Measurements from ENCODE around the gene PDX1.

PDX1 gene

DNA sequence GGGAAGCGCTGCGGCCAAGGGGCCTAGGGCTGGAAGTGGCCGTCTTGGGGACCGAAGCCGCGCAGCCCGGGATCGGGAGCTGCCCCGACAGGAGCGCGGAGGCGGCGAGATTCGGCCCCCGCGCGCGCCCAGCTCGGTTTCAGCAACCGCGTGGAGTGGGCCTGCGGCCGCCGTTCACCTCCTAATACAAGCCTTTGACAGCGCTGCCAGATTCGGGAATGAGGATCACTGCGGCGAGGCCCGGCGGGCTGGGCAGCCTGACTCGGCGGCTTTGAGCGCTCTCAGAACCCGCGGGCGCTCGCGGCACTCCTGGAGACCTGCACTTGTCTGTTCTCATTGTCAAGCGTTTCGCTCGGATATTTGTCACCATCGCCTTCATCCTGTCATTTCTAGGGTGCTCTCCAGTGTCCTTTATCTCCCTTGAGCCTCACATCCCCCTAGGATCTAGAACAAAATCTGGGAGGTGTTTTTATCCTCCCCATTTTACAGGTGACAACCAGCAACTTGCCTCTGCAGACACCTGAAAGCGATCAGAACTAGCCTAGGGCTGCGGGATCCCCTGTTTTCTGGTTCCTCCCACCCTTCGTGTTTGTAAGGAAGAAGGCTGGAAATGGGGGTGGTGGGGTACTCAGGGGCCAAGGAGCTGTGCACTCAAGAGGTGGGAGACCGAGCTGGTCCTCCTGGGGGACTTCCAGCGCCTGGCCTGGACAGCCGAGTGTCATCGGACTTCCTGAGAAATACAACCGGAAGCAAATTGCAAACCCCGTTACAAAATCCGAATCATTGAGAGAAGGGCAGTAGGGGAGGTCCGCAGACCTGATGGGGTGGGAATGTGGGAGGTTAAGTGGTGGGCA lies 50.8 kb downstream of the PDX1 start:
- Histone ChIP-seq H2BK5ac (ENCODE audit: low read length) (no peak overlapping the region), H2BK15ac (replicated peaks; ENCODE audit: low read depth) (no peak overlapping the region), H3K9ac (ENCODE audit: low read length) (no peak overlapping the region), H4K5ac (ENCODE audit: low read length) (no peak overlapping the region), H3K4ac (ENCODE audit: low read depth, low read length) (no peak overlapping the region), H3K18ac (ENCODE audit: low read length) (no peak overlapping the region), H3K23ac (ENCODE audit: low read length) (peak overlapping the region; percentile 9), H3K27ac (ENCODE audit: low read depth, low read length) (no peak overlapping the region), H3K56ac (ENCODE audit: low read length) (peak overlapping the region; percentile 65), H3K27me3 (ENCODE audit: insufficient read depth, low read length, poor library complexity) (peaks cover 62% of the 10 kb centered on the region), H3K36me3 (ENCODE audit: control insufficient read depth, insufficient read depth, low read length) (no peaks in the 10 kb centered on the region), H4K8ac (ENCODE audit: low read depth, low read length) (no peak overlapping the region), H3K4me2 (ENCODE audit: low read length) (peak overlapping the region; percentile 35), H3K79me1 (ENCODE audit: low read length) (no peaks in the 10 kb centered on the region), H2AK5ac (ENCODE audit: low read length) (no peak overlapping the region), H3K4me3 (ENCODE audit: low read length) (no peak overlapping the region), H3K4me1 (ENCODE audit: control insufficient read depth, low read depth, low read length) (peaks cover 7% of the 10 kb centered on the region), H3K79me2 (ENCODE audit: control insufficient read depth, insufficient read depth, low read length) (no peaks in the 10 kb centered on the region), H2BK120ac (ENCODE audit: low read depth, low read length) (no peak overlapping the region)
- WGBS (ENCODE audit: extremely low coverage, insufficient coverage, low lambda C conversion rate): no CpG with 5 or more reads among the region's 53 CpGs
- DNase-seq: peak; percentile 35

DNA sequence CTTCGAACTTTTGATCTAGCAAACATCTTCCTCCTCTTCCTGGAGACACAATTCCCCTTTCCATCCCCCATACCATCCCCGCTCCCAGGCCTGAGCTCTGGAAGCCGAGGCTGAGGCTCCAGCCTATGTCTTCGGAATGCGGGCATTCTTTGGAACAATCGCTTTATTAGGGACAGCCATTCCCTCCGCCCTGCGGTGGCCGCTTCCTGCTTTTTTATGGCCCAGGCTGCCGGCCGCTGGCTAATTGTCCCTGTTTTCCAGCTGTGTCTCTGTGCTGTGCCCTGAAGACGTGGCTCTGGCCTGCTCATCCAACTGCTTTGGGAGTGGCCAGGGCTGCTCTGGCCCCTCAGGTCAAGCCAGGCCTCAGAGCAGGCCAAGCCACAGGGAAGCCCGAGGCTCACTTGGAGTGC lies 51.4 kb downstream of the PDX1 start:
- peak overlapping the region; percentile 65 for H3K56ac ChIP-seq (ENCODE audit: low read length)

DNA sequence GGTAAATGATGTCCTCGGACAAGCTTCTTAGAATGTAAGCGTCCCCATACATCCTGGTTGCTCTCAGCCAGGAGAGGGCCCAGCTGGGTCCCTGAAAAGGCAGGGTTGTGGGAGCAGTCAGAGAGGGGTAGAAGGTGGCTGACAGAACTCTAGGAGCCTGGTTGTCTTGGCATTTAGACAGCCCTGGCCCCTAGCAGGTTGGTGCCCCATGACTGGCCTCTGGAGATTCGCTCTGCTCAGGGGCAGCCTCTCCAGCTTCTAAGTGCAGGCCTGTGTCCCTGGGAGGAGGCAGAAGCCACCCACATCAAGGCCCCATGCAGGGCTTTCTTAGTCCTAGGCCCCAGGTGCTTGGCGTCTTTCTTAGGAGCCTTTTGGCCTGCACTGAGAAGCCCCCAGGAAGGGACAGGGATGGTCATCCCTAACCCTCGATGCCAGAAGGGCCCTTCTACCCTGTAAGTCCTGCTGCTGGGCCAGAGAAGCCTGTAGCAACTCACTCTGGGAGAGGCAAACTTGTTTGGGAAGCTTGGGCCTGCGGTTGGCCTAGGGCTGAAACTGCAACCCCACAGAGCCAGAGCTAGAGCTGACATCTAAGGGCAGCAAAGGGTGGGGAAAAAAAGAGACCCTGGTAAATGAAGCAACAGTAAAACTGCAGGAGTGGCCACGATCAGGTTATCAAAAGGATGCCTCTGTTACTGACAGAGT lies 52.1 kb downstream of the PDX1 start:
- Histone ChIP-seq H4K8ac (ENCODE audit: low read depth, low read length) (no peak overlapping the region), H2AK5ac (ENCODE audit: low read length) (no peak overlapping the region), H2BK5ac (ENCODE audit: low read length) (no peak overlapping the region), H3K18ac (ENCODE audit: low read length) (no peak overlapping the region), H3K4me1 (ENCODE audit: control insufficient read depth, low read depth, low read length) (peaks cover 7% of the 10 kb centered on the region), H2BK15ac (replicated peaks; ENCODE audit: low read depth) (no peak overlapping the region), H3K27ac (ENCODE audit: low read depth, low read length) (no peak overlapping the region), H3K4me2 (ENCODE audit: low read length) (no peak overlapping the region), H3K36me3 (ENCODE audit: control insufficient read depth, insufficient read depth, low read length) (no peaks in the 10 kb centered on the region), H3K27me3 (ENCODE audit: insufficient read depth, low read length, poor library complexity) (peaks cover 75% of the 10 kb centered on the region), H3K56ac (ENCODE audit: low read length) (peak overlapping the region; percentile 65), H3K23ac (ENCODE audit: low read length) (peak overlapping the region; percentile 3), H3K79me1 (ENCODE audit: low read length) (no peaks in the 10 kb centered on the region), H2BK120ac (ENCODE audit: low read depth, low read length) (no peak overlapping the region), H3K4me3 (ENCODE audit: low read length) (no peak overlapping the region), H3K9ac (ENCODE audit: low read length) (peak overlapping the region; percentile 24), H3K79me2 (ENCODE audit: control insufficient read depth, insufficient read depth, low read length) (no peaks in the 10 kb centered on the region), H4K5ac (ENCODE audit: low read length) (no peak overlapping the region), H3K4ac (ENCODE audit: low read depth, low read length) (no peak overlapping the region)
- WGBS (ENCODE audit: extremely low coverage, insufficient coverage, low lambda C conversion rate): no CpG with 5 or more reads among the region's 7 CpGs
- no peak for DNase-seq

More for the DNA sequence above, 51.4 kb downstream of the PDX1 start:
- Histone ChIP-seq H3K79me1 (ENCODE audit: low read length) (no peaks in the 10 kb centered on the region), H3K27ac (ENCODE audit: low read depth, low read length) (no peak overlapping the region), H2BK5ac (ENCODE audit: low read length) (no peak overlapping the region), H4K8ac (ENCODE audit: low read depth, low read length) (no peak overlapping the region), H4K5ac (ENCODE audit: low read length) (no peak overlapping the region), H3K79me2 (ENCODE audit: control insufficient read depth, insufficient read depth, low read length) (no peaks in the 10 kb centered on the region), H3K9ac (ENCODE audit: low read length) (peak overlapping the region; percentile 24), H3K4me2 (ENCODE audit: low read length) (peak overlapping the region; percentile 35), H3K23ac (ENCODE audit: low read length) (no peak overlapping the region), H3K4me1 (ENCODE audit: control insufficient read depth, low read depth, low read length) (peaks cover 7% of the 10 kb centered on the region), H2BK120ac (ENCODE audit: low read depth, low read length) (no peak overlapping the region), H3K4ac (ENCODE audit: low read depth, low read length) (no peak overlapping the region), H3K18ac (ENCODE audit: low read length) (no peak overlapping the region), H3K4me3 (ENCODE audit: low read length) (no peak overlapping the region), H3K36me3 (ENCODE audit: control insufficient read depth, insufficient read depth, low read length) (no peaks in the 10 kb centered on the region), H2AK5ac (ENCODE audit: low read length) (no peak overlapping the region), H3K27me3 (ENCODE audit: insufficient read depth, low read length, poor library complexity) (peaks cover 69% of the 10 kb centered on the region), H2BK15ac (replicated peaks; ENCODE audit: low read depth) (no peak overlapping the region)
- WGBS (ENCODE audit: extremely low coverage, insufficient coverage, low lambda C conversion rate): no CpG with 5 or more reads among the region's 13 CpGs
- DNase-seq: peak; percentile 94

DNA sequence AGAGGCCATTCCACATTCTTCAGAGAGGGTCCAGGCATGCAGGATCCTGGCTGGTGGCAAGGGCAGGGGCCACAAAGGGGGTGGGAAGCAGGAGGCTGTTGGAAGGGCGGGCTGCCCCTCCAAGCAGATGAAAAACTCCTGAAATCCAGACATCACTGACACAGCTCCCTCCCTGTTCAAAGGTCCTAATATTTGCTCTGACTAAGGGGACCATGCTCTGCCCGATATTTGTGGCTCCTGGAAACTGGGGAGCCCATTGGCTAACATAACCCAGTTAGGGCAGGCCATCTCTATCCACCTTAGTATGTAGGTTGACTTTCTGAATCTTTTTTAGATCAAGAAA lies 52.6 kb downstream of the PDX1 start:
- Histone ChIP-seq H3K4me1 (ENCODE audit: control insufficient read depth, low read depth, low read length) (peaks cover 7% of the 10 kb centered on the region), H3K18ac (ENCODE audit: low read length) (no peak overlapping the region), H2BK120ac (ENCODE audit: low read depth, low read length) (no peak overlapping the region), H2BK15ac (replicated peaks; ENCODE audit: low read depth) (no peak overlapping the region), H3K4ac (ENCODE audit: low read depth, low read length) (no peak overlapping the region), H3K23ac (ENCODE audit: low read length) (no peak overlapping the region), H3K4me2 (ENCODE audit: low read length) (no peak overlapping the region), H2BK5ac (ENCODE audit: low read length) (no peak overlapping the region), H3K9ac (ENCODE audit: low read length) (no peak overlapping the region), H4K8ac (ENCODE audit: low read depth, low read length) (no peak overlapping the region), H3K27ac (ENCODE audit: low read depth, low read length) (no peak overlapping the region), H3K56ac (ENCODE audit: low read length) (no peak overlapping the region), H2AK5ac (ENCODE audit: low read length) (no peak overlapping the region), H3K79me2 (ENCODE audit: control insufficient read depth, insufficient read depth, low read length) (no peaks in the 10 kb centered on the region), H3K36me3 (ENCODE audit: control insufficient read depth, insufficient read depth, low read length) (no peaks in the 10 kb centered on the region), H4K5ac (ENCODE audit: low read length) (no peak overlapping the region), H3K27me3 (ENCODE audit: insufficient read depth, low read length, poor library complexity) (peaks cover 76% of the 10 kb centered on the region), H3K4me3 (ENCODE audit: low read length) (no peak overlapping the region), H3K79me1 (ENCODE audit: low read length) (no peaks in the 10 kb centered on the region)
- no peak for DNase-seq
- no CpG with 5 or more reads among the region's 2 CpGs for WGBS (ENCODE audit: extremely low coverage, insufficient coverage, low lambda C conversion rate)

DNA sequence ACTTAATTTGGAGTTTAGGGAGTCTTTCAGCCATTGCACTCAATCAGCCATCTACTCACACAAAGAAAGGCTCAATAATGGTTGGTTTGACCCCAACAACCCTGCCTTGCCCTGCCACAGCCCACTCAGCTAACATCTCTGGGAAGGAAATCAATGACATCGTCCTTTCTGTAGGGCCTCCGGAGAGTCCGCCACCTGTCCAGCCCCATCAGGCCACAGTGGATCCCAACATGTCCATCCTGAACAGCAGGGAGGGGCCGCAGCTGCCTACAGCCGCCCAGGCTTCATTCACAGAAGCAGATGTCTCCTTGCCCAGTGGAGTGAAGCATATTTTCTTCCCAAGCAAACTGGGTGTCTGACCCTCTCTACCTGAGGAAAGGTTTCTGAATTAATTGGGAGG lies 53.5 kb downstream of the PDX1 start:
- Histone ChIP-seq H2BK15ac (replicated peaks; ENCODE audit: low read depth) (no peak overlapping the region), H3K23ac (ENCODE audit: low read length) (no peak overlapping the region), H3K79me2 (ENCODE audit: control insufficient read depth, insufficient read depth, low read length) (no peaks in the 10 kb centered on the region), H4K5ac (ENCODE audit: low read length) (no peak overlapping the region), H2BK5ac (ENCODE audit: low read length) (no peak overlapping the region), H3K36me3 (ENCODE audit: control insufficient read depth, insufficient read depth, low read length) (no peaks in the 10 kb centered on the region), H3K79me1 (ENCODE audit: low read length) (no peaks in the 10 kb centered on the region), H3K4ac (ENCODE audit: low read depth, low read length) (no peak overlapping the region), H2BK120ac (ENCODE audit: low read depth, low read length) (no peak overlapping the region), H3K18ac (ENCODE audit: low read length) (no peak overlapping the region), H3K4me1 (ENCODE audit: control insufficient read depth, low read depth, low read length) (peaks cover 7% of the 10 kb centered on the region), H3K56ac (ENCODE audit: low read length) (no peak overlapping the region), H3K27me3 (ENCODE audit: insufficient read depth, low read length, poor library complexity) (peaks cover 76% of the 10 kb centered on the region), H3K27ac (ENCODE audit: low read depth, low read length) (no peak overlapping the region), H4K8ac (ENCODE audit: low read depth, low read length) (no peak overlapping the region), H3K4me2 (ENCODE audit: low read length) (no peak overlapping the region), H3K9ac (ENCODE audit: low read length) (no peak overlapping the region), H3K4me3 (ENCODE audit: low read length) (no peak overlapping the region), H2AK5ac (ENCODE audit: low read length) (no peak overlapping the region)
- no peak for DNase-seq
- no CpG with 5 or more reads among the region's 5 CpGs for WGBS (ENCODE audit: extremely low coverage, insufficient coverage, low lambda C conversion rate)

Data from mesendoderm (in vitro differentiated cells).